ENCODE data around the gene SLC11A1.

Gene SLC11A1

GRCh38 chr2:218393750-218394290 is 11.7 kb downstream of the SLC11A1 start:
- DNase-seq (ENCODE audit: low read depth), result no peak

GRCh38 chr2:218394298-218395089 is 12.4 kb downstream of the SLC11A1 start:
- no peak for DNase-seq (ENCODE audit: low read depth)

GRCh38 chr2:218395090-218395444 is 13.0 kb downstream of the SLC11A1 start:
- no peak for DNase-seq (ENCODE audit: low read depth)

GRCh38 chr2:218395456-218395825 is 13.4 kb downstream of the SLC11A1 start:
- no peak for DNase-seq (ENCODE audit: low read depth)

GRCh38 chr2:218395826-218396687 is 14.0 kb downstream of the SLC11A1 start:
- peak; percentile 96 for DNase-seq (ENCODE audit: low read depth)

GRCh38 chr2:218396688-218397462 is 14.8 kb downstream of the SLC11A1 start:
- DNase-seq (ENCODE audit: low read depth), result peak; percentile 63

GRCh38 chr2:218397463-218397819 is 15.4 kb downstream of the SLC11A1 start:
- no peak for DNase-seq (ENCODE audit: low read depth)

GRCh38 chr2:218397820-218398436 is 15.9 kb downstream of the SLC11A1 start:
- peak; percentile 85 for DNase-seq (ENCODE audit: low read depth)

- peak; percentile 74 for DNase-seq (ENCODE audit: low read depth)
Measured at GRCh38 chr2:218398437-218399390, 16.6 kb downstream of the SLC11A1 start.

GRCh38 chr2:218399391-218400166 is 17.5 kb downstream of the SLC11A1 start, which contains the start of gene CTDSP1:
Gene CTDSP1 (plus strand): TSS chr2:218399868. CDS start chr2:218400091, 223 bp downstream.
- peak; percentile 98 for DNase-seq (ENCODE audit: low read depth)

- DNase-seq (ENCODE audit: low read depth), result peak; percentile 50
Measured at GRCh38 chr2:218400167-218400929, 18.3 kb downstream of the SLC11A1 start.

- DNase-seq (ENCODE audit: low read depth), result no peak
Measured at GRCh38 chr2:218400930-218401881, 19.1 kb downstream of the SLC11A1 start.

GRCh38 chr2:218401890-218402289 is 19.8 kb downstream of the SLC11A1 start:
- DNase-seq (ENCODE audit: low read depth), result no peak

GRCh38 chr2:218402491-218402901 is 20.4 kb downstream of the SLC11A1 start:
- DNase-seq (ENCODE audit: low read depth), result no peak

- DNase-seq (ENCODE audit: low read depth), result no peak
Measured at GRCh38 chr2:218402911-218403411, 20.9 kb downstream of the SLC11A1 start.

GRCh38 chr2:218403810-218404209 is 21.7 kb downstream of the SLC11A1 start:
- no peak for DNase-seq (ENCODE audit: low read depth)

GRCh38 chr2:218404351-218405085 is 22.4 kb downstream of the SLC11A1 start:
- peak; percentile 21 for DNase-seq (ENCODE audit: low read depth)

Measured in ELR (cell line).